LHCN-M2 (cell line): ENCODE results near the gene ZNF569. TPM values are rescaled to one million over a fixed set of nuclear protein-coding genes. Genes with fewer than 3 reads are reported as not detected.
"Not testable (repeated sequence)": the region's sequence is repeated elsewhere in the genome, so short reads cannot be mapped to it uniquely, and the experiment has no call there.

Experiments
- DNase-seq: peaks from one replicate; pipeline ENCODE4 v3.0.0-alpha.2; 2012; ENCODE audit warnings: low read depth
- polyA plus RNA-seq: library from polyadenylated mRNA; unstranded; fragments of >200 nt; gene quantifications from one replicate; pipeline ENCODE4 v1.2.1, GENCODE V29; 2012; ENCODE audit warnings: missing spikeins
- total RNA-seq: library from RNA; depleted of rRNA; stranded (reverse); fragments of >200 nt; gene quantifications from 2 replicates; pipeline ENCODE4 v1.2.3, GENCODE V29; 2014; rRNA removed

Gene ZNF569
- total RNA-seq, result 8.6 and 9.2 TPM in 2 replicates
- polyA plus RNA-seq, result 2.1 TPM

- peak; percentile 89 for DNase-seq
Measured at GRCh38 chr19:37466798-37467607, at the start of gene ZNF569. ZNF569 (minus strand) TSS chr19:37467444; CDS start chr19:37444921, 22,523 bp downstream.

GRCh38 chr19:37513397-37513796 lies 46.2 kb upstream of the ZNF569 start:
- peak; percentile 7 for DNase-seq

GRCh38 chr19:37511821-37512220 lies 44.6 kb upstream of the ZNF569 start:
- no peak for DNase-seq

- no peak for DNase-seq
Measured at GRCh38 chr19:37511186-37511585, 43.9 kb upstream of the ZNF569 start.

GRCh38 chr19:37507167-37507464 lies 39.9 kb upstream of the ZNF569 start:
- no peak for DNase-seq

GRCh38 chr19:37506387-37507166 lies 39.3 kb upstream of the ZNF569 start, which contains the start of gene ZNF793:
ZNF793 (plus strand) TSS chr19:37506939; CDS start chr19:37523440, 16,501 bp downstream.
- peak; percentile 11 for DNase-seq

- no peak for DNase-seq
Measured at GRCh38 chr19:37505958-37506386, 38.7 kb upstream of the ZNF569 start.

GRCh38 chr19:37492213-37492612 lies 25.0 kb upstream of the ZNF569 start:
- no peak for DNase-seq

GRCh38 chr19:37484406-37485168 lies 17.3 kb upstream of the ZNF569 start:
- DNase-seq, result no peak

GRCh38 chr19:37472165-37472564 lies 4.9 kb upstream of the ZNF569 start:
- no peak for DNase-seq

GRCh38 chr19:37470216-37470615 lies 3.0 kb upstream of the ZNF569 start:
- DNase-seq, result no peak

- peak; percentile 87 for DNase-seq
Measured at GRCh38 chr19:37468961-37469777, 1.9 kb upstream of the ZNF569 start, which contains the start of gene ZNF570. ZNF570 (plus strand) TSS chr19:37469356; CDS start chr19:37470355, 999 bp downstream.

GRCh38 chr19:37467608-37468090 lies 405 bp upstream of the ZNF569 start:
- no peak for DNase-seq

- no peak for DNase-seq
Measured at GRCh38 chr19:37466277-37466797, 907 bp downstream of the ZNF569 start.

GRCh38 chr19:37452500-37453245 lies 14.6 kb downstream of the ZNF569 start:
- no peak for DNase-seq

- DNase-seq, result peak; percentile 6
Measured at GRCh38 chr19:37413313-37414084, 53.7 kb downstream of the ZNF569 start.

GRCh38 chr19:37412700-37413099 lies 54.5 kb downstream of the ZNF569 start:
- no peak for DNase-seq

- not testable (repeated sequence) for DNase-seq
Measured at GRCh38 chr19:37406140-37406846, 61.0 kb downstream of the ZNF569 start.
